Gastroesophageal sphincter (tissue), 3 donors: ENCODE results near the gene ITGB6.

ENCODE experiments used
- CTCF ChIP-seq, 4 experiments: fragments of 200-600 bp in 2 of 4; fragments of 450-650 bp in 2 of 4; sonication (generic) in 1 of 4; IDR thresholded peaks; one replicate each; pipeline ENCODE4 v1.5.1; 2017 to 2019; ENCODE audit warnings: antibody characterized with exemption in 4 of 4, mild to moderate bottlenecking in 2 of 4, moderate library complexity in 2 of 4
- EP300 ChIP-seq: sonication (generic); formaldehyde crosslinking; IDR thresholded peaks from one replicate; pipeline ENCODE4 v1.6.1; 2017; ENCODE audit warnings: antibody characterized with exemption, mild to moderate bottlenecking
- POLR2A ChIP-seq, 2 donors: fragments of 450-650 bp; IDR thresholded peaks; one replicate each; pipeline ENCODE4 v1.6.1; 2017; ENCODE audit warnings: antibody characterized with exemption in 2 of 2, mild to moderate bottlenecking in 2 of 2, moderate library complexity in 1 of 2

- no peak for TF ChIP-seq POLR2A (IDR thresholded peaks at IDR 0.05)
- no peak for TF ChIP-seq CTCF (IDR thresholded peaks at IDR 0.05)
- TF ChIP-seq EP300: no peak
Measured at GRCh38 chr2:160062292-160063005, 137.6 kb downstream of the ITGB6 start, which contains the start of gene PLA2R1.
